Chondrocyte (in vitro differentiated cells): ENCODE measurements around the gene ZNF653. TPM values are rescaled to one million over a fixed set of nuclear protein-coding genes. Genes with fewer than 3 reads are reported as not detected.
"Not testable (repeated sequence)": the region's sequence is repeated elsewhere in the genome, so short reads cannot be mapped to it uniquely, and the experiment has no call there.

Source experiments
- DNase-seq: peaks from one replicate; pipeline ENCODE4 v3.0.0; 2021; ENCODE audit warnings: mixed read lengths, low spot score
- H3K27ac Mint-ChIP-seq: one replicate; pipeline ENCODE4 v1.8.0; 2021; ENCODE audit warnings: mild to moderate bottlenecking, moderate library complexity, mixed read lengths; ENCODE audit not compliant: unreplicated experiment
- H3K27me3 Mint-ChIP-seq: 2 replicates; pipeline ENCODE4 v1.8.0; 2021; ENCODE audit warnings: low read depth, mixed read lengths
- H3K36me3 Mint-ChIP-seq: 2 replicates; pipeline ENCODE4 v1.8.0; 2021; ENCODE audit warnings: low read depth, mixed read lengths
- H3K4me1 Mint-ChIP-seq: 2 replicates; pipeline ENCODE4 v1.8.0; 2021; ENCODE audit warnings: low read depth, mild to moderate bottlenecking, mixed read lengths
- H3K4me3 Mint-ChIP-seq: one replicate; pipeline ENCODE4 v1.8.0; 2021; ENCODE audit warnings: mild to moderate bottlenecking, moderate library complexity, mixed read lengths; ENCODE audit not compliant: unreplicated experiment
- H3K9me3 Mint-ChIP-seq: 2 replicates; pipeline ENCODE4 v1.8.0; 2021; ENCODE audit warnings: low read depth, mixed read lengths
- CTCF ChIP-seq: fragments of 200-600 bp; sonication (generic); IDR thresholded peaks from 2 replicates; pipeline ENCODE4 v1.5.0; 2021; ENCODE audit warnings: antibody characterized with exemption, mild to moderate bottlenecking, moderate library complexity
- total RNA-seq: library from RNA; stranded (reverse); gene quantifications from 3 replicates; pipeline ENCODE4 v1.2.1, GENCODE V29; 2021

Gene ZNF653
- total RNA-seq, 1 donor from 2014 or later, result 8.2 TPM

GRCh38 chr19:11461453-11461852 is 44.2 kb downstream of the ZNF653 start:
- TF ChIP-seq CTCF, result no peak
- Mint-ChIP-seq H3K27me3 (peaks cover 4% of the 10 kb centered on the region), H3K9me3 (no peaks in the 10 kb centered on the region), H3K36me3 (no peaks in the 10 kb centered on the region), H3K27ac (no peak overlapping the region), H3K4me3 (no peak overlapping the region), H3K4me1 (no peaks in the 10 kb centered on the region)
- no peak for DNase-seq

- no peak overlapping the region for H3K4me3 Mint-ChIP-seq
Measured at GRCh38 chr19:11460207-11460606, 45.4 kb downstream of the ZNF653 start.

GRCh38 chr19:11458912-11459311 is 46.7 kb downstream of the ZNF653 start:
- not testable (repeated sequence) for H3K9me3 Mint-ChIP-seq, H3K4me1 Mint-ChIP-seq, H3K4me3 Mint-ChIP-seq, H3K27me3 Mint-ChIP-seq, H3K27ac Mint-ChIP-seq, H3K36me3 Mint-ChIP-seq, DNase-seq

More at GRCh38 chr19:11460207-11460606, 45.4 kb downstream of the ZNF653 start:
- H3K9me3 Mint-ChIP-seq, result no peaks in the 10 kb centered on the region
- H3K36me3 Mint-ChIP-seq, result no peaks in the 10 kb centered on the region
- H3K4me1 Mint-ChIP-seq, result no peaks in the 10 kb centered on the region
- no peak overlapping the region for H3K27ac Mint-ChIP-seq
- DNase-seq, result no peak
- TF ChIP-seq CTCF, result peak; percentile 58
- peaks cover 4% of the 10 kb centered on the region for H3K27me3 Mint-ChIP-seq

- Mint-ChIP-seq H3K9me3 (no peaks in the 10 kb centered on the region), H3K4me3 (no peak overlapping the region), H3K36me3 (no peaks in the 10 kb centered on the region), H3K4me1 (no peaks in the 10 kb centered on the region), H3K27ac (no peak overlapping the region), H3K27me3 (peaks cover 4% of the 10 kb centered on the region)
- DNase-seq, result no peak
- TF ChIP-seq CTCF, result no peak
Measured at GRCh38 chr19:11458236-11458900, 47.3 kb downstream of the ZNF653 start.

DNA sequence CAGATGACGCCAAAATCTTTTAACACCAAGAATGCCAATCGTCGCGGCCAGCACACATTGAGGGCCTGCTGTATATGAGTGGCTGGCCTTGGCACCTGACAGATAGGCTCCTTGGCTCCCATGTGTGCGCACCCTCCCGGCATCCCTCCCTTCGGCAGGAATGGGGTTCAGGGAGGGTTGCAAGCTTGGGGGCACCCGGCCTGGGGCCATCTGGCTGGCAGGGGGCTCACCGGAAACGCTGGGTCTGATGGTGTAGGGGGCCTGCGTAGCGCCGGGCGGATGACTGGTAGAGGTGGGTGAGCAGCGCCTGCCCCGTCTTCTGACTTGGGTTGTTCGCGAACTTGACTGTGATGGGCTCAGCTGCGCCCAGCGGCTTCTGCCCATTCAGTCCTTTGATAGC is 47.8 kb downstream of the ZNF653 start:
- H3K27me3 Mint-ChIP-seq, result peaks cover 4% of the 10 kb centered on the region
- no peaks in the 10 kb centered on the region for H3K9me3 Mint-ChIP-seq
- no peak overlapping the region for H3K4me3 Mint-ChIP-seq
- no peaks in the 10 kb centered on the region for H3K36me3 Mint-ChIP-seq
- H3K4me1 Mint-ChIP-seq, result no peaks in the 10 kb centered on the region
- DNase-seq, result no peak
- H3K27ac Mint-ChIP-seq, result no peak overlapping the region
- TF ChIP-seq CTCF, result no peak

GRCh38 chr19:11457115-11457514 is 48.5 kb downstream of the ZNF653 start:
- TF ChIP-seq CTCF, result no peak
- DNase-seq, result no peak
- Mint-ChIP-seq H3K4me1 (peaks cover 4% of the 10 kb centered on the region), H3K27me3 (peaks cover 4% of the 10 kb centered on the region), H3K4me3 (no peak overlapping the region), H3K36me3 (no peaks in the 10 kb centered on the region), H3K27ac (no peak overlapping the region), H3K9me3 (no peaks in the 10 kb centered on the region)
